HG02763 (cell line): ENCODE measurements around the gene ATP6V0A4.
"Not testable (repeated sequence)": the region's sequence is repeated elsewhere in the genome, so short reads cannot be mapped to it uniquely, and the experiment has no call there.

Source experiments
- ATAC-seq: cut with Tn5 transposase; IDR thresholded peaks from one replicate; pipeline ENCODE4 v1.9.1; 2021; ENCODE audit warnings: mild to moderate bottlenecking, moderate library complexity; ENCODE audit not compliant: unreplicated experiment

Gene ATP6V0A4

DNA sequence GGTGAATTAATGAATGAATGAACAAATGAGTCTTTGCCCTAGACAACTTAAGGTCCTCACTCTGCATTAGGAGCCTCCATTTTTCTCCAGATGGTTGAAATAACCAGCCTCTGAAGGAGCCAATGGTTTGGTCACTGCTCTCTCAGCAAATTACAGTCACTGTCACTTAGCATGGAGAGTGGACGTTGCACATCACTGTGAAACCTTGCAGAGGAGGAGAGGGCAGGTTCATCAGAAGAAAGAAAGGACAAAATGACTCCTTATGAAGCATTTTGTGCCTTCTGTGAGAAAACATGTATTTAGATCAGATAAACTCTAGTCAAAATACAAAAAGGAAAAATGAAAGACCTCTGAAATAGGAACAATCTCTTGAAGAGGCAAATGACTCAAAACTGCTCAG is 6.6 kb upstream of the ATP6V0A4 start:
- no peak for ATAC-seq

DNA sequence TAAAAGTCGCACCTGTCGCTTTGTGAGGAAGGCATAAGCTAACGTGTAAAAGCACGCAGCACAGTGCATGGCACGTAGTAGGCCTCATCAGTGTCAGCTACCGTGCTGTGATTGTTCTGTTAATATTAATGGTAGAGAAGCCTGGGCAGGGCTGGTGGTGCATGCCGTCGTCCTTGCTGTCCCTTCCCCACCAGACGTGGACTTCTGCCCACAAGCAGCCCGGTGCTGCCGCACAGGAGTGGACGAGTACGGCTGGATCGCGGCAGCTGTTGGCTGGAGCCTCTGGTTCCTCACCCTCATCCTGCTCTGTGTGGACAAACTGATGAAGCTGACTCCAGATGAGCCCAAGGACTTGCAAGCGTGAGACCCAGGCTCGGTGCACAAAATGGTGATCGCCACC is 4.7 kb upstream of the ATP6V0A4 start:
- ATAC-seq = no peak

DNA sequence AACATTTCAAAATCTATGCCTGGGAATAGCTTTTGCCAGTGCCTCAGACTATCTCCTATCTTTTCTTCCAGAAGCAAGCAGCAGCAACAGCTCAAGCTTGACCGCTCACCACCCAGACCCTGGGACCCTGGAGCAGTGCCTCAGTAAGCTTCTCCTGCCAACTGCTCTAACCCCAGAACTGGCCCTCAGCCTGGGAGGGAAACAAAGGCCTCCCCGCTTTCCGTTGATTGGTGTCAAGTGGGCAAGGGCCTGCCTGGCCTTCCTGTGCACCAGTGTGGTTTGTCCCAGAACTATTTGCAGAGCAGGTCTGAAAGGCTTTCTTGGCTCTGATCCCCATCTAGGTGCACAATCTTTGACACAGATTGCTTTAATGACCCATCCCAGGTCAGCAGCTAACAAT is 3.3 kb upstream of the ATP6V0A4 start:
- ATAC-seq = no peak

DNA sequence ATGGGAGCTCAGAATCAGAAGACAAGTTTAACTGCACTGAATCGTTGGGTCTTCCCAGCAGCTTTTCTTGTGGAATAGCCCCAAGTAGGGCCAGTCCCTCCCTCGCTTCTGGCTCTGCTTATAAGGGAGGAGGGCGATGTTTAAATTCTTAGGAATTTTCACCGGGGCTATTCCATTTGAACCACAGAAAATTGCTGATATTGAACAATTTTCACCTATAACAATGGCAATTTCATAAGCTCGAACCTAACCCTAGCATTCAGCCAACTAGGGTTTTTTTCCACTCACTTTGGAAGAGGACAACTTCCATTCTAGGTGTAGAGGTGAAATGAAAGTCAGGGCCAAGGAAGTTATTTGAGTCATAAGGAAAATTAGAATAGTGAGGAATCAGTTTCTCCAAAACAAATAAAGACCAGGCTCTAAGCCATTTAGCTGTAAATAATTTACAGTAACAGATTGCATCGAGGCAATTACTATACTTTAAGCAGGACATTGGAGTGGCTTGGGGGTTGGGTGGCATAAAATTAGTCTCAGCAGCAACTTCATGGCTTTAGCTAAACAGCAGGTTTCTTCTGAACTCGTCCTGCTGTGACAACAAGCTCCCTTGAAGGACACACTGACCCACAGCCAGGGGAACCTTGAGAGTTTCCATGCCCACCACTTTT is 1.5 kb upstream of the ATP6V0A4 start:
- ATAC-seq = no peak

DNA sequence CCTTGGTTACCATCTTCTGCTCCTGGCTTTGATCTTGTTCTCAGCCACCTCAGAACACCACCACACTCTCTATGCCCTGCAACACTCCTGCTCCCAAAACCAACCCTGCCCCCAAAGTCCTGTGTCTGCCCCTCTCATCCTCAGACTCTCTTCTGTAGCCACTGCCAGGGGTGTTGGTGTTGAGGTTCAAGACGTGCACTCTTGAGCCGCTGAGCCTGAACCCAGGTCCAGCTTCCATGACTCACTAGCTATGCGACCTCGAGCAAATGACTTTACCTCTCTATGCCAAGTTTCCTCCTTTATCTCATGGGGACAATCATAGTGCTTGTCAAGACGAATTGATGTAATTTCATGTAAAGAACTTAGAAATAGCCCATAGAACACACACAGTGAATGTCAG is 840 bp upstream of the ATP6V0A4 start:
- ATAC-seq = no peak

DNA sequence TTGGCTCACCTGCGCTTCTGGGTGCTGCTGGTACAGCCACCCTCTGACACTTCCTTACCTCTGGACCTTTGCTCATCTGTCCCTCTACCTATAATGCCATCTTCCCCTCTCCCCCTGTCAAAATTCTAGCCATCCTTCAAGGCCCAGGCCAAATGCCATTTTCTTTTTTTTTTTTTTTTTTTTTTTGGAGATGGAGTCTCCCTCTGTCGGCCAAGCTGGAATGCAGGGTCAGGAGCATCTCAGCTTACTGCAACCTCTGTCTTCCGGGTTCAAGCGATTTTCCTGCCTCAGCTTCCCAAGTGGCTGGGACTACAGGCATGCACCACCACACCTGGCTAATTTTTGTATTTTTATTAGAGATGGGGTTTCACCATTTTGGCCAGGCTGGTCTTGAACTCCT is 950 bp downstream of the ATP6V0A4 start:
- ATAC-seq = not testable (repeated sequence)

DNA sequence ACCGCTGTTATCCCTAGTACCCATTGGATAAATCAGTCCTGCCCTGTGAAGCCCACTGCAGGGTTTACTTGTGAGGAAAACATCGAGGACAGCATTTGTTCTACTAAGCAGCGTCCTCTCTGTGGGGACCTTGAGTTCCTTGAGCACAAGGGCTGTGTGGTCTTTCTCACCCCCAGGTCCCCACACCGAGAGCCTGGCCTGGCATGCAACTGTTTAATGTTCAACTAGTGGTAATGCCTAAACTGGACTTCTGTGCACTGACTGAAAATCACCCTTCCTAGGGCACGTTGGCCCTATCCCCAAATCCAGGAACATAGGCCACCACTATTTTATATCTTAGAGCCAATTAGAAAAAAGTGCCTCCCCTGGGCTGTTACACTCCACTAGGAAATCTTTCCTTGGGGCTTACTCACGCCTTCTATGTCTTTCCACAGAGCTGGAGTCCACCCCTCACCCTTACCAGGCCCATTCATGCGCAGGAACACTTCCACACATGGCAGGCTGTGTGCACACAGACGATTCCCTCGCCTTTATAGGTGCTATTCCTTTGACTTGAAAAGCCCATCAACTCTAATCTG is 1.9 kb downstream of the ATP6V0A4 start:
- ATAC-seq = no peak

DNA sequence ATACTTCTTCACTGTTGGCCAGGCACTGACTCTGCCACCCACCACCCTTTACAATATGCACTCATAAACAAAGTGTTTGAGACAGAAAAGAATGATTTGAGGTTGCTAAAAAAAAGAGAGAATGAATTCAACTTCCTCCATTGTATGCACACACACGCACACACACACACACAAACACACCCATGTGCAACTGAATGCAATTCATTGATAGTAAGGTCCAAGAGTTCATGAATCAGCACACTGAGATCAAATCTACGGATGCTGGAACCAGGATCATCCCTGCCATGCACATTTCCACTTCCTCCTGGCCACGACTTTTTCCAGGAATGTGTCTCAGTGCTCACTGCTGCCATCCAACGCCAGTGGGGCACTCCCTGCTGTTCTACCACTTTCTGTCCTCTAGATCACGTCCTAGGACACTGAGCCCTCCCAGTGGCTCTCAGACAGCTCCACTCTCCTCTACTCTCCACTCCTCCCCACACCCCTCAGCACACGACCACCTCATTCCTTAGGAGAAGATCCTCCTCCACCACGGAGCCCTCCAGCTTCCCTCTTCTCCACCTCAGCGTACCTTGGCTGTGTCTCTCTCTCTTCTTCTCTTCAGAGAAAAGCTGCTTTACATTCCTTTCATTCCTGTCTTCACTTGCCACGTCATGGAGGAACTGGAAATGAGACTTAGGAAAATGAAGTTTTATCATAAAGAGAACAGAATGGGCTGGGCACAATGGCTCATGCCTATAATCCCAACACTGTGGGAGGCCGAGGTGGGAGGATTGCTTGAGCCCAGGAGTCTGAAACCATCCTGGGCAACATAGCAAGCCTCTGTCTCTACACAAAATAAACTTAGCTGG is 12.2 kb downstream of the ATP6V0A4 start:
- ATAC-seq = no peak

DNA sequence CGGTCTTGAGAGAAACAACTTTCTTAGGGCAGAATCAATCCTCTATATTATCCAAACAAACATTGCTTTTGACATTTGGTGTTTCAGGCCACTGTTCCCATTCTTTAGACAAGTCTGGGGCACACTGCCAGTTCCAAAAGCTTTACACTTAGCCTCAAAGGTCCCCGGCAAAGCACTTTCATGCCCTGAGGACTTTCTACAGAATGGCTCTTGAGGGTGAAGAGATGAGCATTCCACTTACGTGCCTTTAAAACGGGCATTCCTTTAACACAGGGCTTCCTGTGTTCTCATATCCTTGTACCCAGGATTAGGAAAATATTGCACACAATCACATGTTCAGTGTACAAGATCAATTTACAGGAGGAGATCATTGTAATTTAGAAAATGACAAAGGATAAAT is 13.3 kb downstream of the ATP6V0A4 start:
- ATAC-seq = no peak

DNA sequence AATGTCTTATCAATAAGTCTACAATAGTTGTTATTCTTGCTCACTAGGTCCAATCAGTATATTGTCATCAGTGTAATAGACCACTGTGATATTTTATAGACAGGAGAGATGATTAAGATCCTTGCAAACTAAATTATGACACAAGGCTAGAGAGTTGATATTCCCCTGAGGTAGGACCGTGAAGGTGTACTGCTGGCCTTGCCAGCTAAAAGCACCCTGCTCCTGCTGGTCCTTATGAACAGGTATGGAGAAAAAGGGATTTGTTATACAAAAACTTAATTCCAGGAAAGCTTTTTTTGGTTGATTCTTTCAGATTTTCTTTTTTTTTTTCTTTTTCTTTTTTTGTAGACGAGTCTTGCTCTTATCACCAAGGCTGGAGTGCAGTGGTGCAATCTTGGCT is 17.0 kb downstream of the ATP6V0A4 start:
- ATAC-seq = no peak

DNA sequence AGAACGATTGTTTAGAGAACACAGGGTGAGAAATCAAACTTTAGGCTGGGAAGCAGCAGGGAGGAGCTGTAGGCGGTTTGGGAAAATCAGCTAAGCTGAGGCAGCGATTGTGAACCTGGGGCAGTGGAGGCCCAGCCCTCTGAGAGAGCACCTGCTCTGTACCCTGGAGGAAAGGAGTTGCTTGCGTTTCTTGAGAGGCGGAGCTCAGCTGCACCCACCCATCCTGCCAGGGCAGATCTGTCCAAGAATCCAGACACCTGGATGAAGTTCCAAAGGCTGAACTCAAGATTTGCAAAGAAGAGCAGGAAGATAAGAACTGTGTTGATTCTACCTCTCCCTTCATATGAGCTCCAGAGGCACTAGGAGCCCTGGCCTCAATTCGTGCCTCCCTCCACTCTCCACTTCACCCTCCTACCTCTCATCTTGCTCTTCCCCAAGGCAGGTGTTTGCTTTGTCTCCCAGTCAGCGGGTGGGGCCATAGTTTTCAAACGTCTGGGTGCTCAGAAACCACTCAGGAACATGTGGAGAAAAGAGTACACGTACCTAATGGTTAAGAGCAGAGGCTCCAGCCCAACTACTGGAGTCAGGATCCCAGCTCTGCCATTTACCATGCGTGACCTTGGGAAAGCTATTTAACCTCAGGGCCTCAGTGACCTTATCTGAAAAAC is 21.7 kb downstream of the ATP6V0A4 start:
- no peak for ATAC-seq

DNA sequence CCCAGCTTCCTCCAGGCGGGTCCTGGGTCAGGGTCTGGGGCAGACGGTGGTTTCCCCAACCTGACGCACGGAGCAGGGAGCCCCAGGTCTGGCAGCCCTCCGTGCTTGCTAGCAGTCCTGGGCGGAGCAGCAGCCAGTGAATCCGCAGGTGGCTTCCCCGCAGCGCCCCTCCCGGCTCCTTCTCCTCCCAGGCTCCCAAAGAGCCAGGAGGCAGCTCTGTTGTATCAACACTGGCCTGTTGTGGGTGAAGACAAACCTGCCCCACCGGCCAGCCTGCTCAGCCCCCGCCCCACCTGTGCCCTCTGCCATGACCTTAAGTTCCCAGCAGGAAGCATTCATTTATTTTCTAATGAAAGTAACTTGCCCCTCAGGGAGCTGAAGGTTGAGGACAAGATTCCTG is 24.2 kb downstream of the ATP6V0A4 start:
- no peak for ATAC-seq

DNA sequence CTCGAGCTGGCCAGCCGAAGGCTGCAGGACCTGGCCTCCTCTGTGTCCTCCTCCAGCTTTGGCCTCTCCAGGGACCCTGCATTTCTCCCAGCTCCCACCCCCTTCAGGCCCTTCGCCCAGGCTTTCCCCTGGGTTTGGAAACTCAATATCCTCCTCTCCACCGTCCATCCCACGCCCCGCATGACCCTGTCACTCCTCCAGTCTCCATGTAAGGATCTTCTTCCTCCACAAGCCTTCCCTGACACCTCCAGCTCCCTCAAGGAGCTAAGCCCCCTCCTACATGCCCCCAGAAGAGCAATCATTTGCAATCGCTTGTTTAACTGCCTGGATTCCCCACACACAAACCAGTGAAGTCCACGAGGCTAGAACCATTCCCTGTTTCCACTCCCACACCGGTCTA is 24.8 kb downstream of the ATP6V0A4 start:
- no peak for ATAC-seq

DNA sequence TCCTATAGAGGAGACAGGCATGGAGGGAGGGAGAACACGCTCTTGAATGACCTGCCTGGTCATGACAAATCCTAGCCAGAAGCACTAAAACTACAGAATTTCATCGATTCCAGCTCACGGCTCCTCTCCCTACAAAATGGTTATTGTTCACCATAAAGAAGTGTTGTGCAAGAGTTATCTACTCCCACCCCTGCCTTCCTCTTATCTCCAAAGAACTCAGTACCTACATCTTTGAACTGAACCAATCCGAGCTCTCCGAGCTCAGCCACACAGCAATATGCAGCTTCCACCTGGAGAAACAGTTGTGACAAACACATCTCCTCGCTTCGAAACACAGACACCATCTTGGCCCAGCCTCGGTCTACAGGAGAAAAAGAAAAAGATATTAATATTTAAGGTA is 27.1 kb downstream of the ATP6V0A4 start:
- no peak for ATAC-seq

DNA sequence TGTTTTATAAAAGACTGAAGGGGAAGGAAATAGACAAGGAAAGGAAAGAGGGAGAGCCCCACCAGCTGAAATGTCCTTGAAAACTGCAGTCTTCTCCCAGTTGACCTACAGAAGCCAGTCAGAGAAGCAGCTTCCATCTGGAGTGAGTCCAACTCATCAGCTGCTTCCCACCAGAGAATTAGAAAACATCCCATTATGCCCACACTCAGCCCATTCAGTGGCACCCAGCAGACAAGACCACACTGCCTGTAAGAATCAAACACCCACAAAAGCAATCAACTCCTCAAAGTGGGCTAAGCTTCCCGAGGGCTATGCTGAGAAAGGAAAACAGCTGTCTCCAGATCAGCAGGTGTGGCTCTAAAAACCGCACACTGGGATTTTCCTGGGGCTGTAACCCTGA is 29.8 kb downstream of the ATP6V0A4 start:
- ATAC-seq = no peak

DNA sequence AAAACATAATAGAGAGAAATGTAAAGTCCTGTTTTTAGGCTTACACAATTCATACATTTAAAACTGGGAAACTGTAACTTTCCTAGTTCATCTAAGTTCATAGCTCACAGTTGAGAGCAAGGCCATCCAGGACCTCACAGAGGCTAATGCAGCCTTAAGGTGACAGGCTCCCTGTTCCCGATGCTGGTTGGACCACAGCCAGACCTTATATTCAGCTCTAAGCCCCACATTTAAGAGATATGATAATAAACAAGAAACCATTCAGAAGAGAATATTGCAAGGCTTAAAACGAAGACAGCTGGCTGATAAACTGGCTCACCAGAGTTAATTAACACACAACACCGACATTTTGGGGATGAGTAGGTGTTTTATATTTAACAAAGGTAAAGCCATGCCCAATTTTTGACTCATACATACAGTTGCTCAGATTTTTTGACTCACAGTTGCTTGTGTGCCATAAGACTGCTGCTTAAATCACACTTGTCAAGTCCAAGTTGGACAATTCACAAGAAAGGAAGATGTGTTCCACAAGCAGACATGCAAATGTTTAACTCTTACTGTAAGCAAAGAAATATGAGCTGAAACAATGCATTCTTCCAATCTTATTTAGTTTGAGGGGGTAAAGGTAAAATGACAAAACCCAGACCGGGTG is 41.3 kb downstream of the ATP6V0A4 start:
- ATAC-seq = no peak

DNA sequence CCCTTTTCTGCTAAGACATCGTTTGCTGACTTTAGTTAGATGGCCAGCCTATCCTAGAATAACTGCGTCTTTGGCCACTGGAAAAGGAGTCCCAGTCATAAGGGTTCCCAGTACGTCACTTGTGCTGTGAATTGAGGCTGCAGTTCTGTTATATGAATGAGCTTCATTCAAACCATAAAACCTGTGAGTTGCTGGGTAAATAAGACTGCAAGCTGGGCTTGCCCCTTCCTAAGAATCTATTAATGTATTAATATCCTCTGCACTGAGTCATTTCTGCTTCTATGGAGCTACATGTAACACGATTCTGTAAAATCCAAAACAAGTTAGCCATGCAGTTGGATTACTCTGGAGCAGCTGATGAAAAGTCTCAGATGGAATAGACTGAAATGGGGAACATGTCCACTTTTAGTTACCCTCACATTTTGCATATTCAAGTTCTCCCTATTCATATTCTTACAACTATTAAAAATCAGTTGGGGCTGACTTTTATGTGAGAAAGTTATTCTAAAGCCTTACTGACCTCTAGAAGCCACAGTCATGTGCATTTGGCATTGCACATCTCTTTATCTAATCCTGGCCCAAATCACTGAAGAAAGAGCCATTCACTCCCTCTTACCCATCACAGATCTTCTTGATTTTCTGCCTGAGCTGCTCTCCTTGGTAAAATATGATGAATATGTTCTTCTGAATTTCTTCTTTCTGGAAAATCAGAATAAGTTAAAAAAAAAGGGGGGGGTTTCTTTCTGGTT is 42.0 kb downstream of the ATP6V0A4 start:
- no peak for ATAC-seq

DNA sequence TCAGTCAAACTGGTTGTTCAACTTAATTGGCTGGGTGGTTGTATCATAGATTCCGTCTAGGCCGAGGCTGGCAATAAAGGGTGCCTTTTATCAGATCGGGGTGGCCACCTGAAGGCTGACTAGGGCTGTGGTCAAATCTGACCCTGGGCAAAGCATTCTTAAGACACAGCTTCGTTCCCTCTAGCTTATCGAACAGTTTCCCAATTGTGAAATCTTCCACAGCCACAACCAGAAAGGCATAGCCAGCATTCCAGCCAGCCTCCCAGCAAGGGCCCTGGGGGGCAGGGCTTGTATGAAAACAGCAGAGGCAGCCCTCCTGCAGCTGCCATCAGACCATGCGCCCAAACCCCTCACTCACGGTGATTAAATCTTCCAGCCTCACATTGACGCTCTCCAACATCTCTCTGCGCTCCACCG is 42.7 kb downstream of the ATP6V0A4 start:
- ATAC-seq = no peak

DNA sequence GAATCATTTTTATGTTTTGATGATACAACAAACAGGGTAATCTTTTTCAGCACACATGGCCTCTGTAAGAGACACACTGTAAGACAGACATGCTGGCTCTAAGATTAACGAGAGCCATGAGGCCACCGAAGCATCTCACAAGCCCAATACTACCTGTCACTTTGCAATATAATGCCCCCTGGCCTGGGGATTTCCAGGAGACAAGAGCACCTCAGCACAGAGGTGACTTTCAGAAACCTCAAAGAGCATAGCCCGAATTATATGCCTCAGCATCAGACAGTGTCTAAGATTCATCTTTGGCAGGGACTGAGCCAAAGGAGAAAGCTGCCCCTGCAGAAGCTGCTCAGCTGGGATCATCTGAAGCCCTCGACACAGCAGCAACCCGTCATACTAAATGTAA is 44.4 kb downstream of the ATP6V0A4 start:
- no peak for ATAC-seq

DNA sequence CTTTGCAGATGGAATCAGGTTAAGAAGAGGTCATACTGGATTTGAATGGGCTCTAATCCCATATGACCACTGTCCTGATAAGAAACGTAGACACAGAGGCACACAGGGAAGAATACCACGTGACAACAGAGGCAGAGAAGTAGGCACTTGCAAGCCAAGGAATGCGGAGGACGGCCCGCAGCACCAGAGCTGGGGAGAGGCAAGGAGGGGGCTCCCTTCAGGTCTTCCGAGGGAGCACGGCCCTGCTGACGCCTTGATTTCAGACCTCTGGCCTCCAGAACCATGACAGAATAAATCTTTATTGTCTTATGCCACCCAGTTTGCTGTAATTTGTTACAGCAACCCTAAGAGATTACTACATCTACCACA is 44.9 kb downstream of the ATP6V0A4 start:
- no peak for ATAC-seq
